ENCODE results near the gene CD8B2.
"Not testable (repeated sequence)": the region's sequence is repeated elsewhere in the genome, so short reads cannot be mapped to it uniquely, and the experiment has no call there.

CD8B2 gene

DNA sequence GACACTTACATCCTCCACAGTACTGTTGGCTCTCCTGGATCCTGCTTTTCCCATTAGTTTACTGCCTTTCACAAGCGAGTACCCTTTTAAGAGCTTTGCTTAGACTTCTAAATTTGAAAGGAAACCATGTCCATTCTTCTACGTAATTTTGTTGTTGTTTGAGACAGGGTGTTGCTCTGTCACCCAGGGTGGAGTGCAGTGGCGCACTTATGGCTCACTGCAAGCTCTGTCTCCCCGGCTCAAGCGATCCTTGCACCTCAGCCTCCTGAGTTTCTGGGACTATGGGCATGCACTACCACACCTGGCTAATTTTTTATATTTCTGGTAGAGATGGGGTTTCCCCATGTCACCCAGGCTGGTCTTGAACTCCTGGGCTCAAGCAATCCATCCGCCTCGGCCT is 24.8 kb downstream of the CD8B2 start:
- DNase-seq (ENCODE audit: low spot score) = not testable (repeated sequence)

DNA sequence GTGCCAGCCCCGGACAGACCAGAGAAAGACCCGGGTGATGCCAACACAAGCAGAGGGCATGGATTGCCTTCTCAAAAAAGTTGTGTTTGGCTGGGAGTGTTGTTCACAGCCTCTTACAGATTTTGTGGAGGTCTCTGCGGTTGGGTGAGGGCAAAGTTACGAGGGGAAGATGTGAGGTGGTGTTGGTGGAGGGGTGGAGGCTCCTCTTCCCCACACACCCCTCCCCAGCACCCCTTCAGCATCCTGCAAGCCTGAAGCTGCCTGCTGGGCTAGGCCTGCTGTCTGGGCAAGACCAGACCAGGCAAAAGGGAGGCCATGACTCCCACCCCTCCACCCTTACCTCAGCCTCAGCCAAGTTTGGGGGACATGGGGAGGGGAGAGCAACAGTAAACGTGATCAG is 26.2 kb downstream of the CD8B2 start:
- DNase-seq (ENCODE audit: low spot score) = not testable (repeated sequence)

DNA sequence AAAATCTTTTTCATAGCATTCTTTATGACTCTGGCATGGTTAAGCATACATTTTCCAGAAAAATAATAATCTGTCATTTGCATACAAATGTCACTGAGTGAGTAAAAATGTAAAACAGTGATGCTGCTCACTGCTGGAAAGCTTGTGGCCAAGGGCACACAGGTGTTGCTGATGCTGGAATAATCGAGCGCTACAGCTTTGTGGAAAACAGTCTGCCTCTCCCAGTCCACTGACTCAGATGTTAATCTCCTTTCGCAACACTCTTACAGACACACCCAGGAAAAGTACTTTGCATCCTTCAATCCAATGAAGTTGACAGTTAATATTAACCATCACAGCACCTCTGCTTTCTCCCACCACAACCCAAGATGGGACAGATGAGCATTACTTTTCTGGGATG is 27.7 kb downstream of the CD8B2 start:
- not testable (repeated sequence) for DNase-seq (ENCODE audit: low spot score)

DNA sequence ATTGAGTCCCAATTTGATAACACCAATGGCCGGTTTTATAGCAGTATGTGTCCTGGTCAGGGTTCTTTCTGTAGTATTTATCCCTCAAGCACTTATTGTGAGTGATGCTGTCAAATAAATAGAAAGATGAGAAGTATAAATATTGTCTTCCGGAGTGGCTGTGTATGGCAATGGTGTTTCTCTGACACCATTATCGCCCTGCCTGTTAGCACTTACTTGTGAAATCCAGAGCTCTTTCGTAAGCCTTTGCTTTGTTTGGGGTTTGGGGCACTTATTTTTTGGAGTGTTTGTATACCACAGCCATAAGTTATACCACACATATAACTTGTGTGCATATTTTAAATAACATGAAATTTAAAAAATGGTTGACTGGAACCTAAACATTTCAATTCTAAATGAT is 29.3 kb downstream of the CD8B2 start:
- no peak for DNase-seq (ENCODE audit: low spot score)

DNA sequence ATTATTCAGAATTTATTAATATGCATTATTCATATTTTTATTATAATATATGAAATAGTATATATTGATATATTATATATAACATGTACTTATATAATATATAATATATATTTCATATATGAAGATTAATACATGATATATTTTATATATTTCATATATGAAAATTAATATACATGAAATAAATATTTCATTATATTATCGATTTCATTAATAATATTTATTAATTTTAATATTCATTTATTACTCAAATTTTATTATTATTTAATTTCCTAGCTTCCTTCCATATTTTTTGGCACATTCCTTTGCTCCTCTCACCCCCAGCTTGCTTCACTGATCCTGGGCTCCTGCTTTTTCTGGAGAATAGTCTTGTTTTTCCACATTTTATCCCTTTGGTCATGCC is 29.7 kb downstream of the CD8B2 start:
- no peak for DNase-seq (ENCODE audit: low spot score)

DNA sequence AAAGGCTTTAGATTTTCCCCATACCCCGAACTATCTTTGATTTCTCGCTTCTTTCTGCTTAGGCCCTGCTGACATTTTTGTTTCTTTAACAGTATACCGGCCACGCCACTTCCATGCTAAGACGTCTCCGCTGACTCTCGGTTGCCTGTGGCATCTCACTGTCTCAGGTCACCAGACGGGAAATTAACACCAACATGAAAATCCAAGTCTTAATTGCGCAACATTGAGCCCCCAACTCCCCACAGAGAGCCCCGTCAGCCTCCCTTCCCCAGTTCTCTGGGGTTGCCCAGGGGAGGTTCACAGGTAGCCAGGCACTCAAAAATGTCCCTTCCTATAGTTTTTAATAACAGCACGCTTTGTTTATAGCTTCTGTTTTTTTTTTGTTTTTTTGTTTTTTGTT is 30.2 kb downstream of the CD8B2 start:
- no peak for DNase-seq (ENCODE audit: low spot score)

DNA sequence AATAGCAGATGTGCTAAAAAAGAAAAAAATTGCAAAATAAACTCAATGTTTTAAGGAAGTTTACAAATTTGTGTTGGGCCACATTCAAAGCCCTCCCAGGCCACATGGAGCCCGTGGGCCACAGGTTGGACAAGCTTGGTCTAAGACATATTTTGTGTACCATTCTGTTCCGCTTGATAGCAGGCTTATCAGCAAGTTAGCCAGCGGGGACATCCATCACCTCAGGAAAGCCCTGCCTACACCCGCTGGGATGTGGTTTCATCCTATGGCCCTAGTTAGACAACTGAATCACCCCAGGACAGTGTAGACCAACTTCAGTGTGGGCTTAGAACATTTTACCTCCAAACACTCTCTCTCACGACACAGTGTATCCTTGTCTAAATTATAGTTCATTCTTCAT is 32.6 kb downstream of the CD8B2 start:
- DNase-seq (ENCODE audit: low spot score) = no peak

DNA sequence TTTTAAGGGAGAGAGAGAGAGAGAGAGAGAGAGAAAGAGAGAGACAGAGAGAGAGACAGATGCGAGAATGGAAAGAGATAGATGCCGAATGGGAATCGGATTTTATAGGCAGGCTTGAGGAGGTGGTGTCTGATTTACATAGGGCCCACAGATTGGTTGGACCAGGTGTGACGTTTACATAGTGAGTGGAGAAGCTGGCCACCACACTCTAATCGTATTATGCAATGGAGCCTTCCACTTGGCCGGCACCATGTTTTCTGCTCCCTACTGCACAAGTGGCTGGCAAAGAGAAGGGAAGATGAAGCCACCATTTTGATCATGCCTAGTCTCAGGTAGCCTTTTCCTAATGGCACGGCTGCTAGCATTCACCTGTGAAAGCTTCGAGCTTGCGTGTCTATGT is 33.9 kb downstream of the CD8B2 start:
- DNase-seq (ENCODE audit: low spot score) = no peak

DNA sequence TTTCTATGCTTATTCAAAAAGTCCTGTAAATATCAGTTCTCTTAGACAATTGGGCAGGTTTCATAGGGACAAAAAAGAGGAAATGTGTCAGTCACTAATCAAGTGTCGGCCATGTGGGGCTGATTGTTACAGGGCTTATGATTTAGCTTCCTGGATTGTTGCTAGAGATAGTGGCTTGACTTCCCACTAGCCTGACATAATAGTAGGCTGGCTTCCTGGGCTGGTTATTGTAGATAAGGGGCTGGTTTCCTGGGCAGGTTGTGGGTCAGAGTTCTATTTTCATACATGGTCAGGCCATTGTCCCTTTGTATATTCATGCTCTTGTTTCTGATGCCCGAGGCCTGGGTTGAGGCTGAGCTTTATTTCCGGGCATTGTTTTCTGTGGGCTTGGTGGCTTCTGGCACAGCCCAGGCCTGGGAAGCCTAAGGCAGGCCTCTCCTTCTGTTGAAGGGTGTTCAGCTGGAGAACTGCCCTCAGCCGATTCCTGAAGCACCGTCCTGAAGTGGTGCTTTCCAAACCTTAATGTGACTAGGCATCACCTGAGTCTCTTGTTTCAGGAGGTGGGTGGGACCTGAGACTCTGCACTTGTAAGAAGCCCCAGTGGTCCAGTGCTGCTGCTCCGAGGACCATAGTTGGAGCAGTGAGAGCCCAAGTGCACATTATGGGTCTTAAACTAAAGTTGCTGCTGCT is 37.0 kb downstream of the CD8B2 start:
- no peak for DNase-seq (ENCODE audit: low spot score)

DNA sequence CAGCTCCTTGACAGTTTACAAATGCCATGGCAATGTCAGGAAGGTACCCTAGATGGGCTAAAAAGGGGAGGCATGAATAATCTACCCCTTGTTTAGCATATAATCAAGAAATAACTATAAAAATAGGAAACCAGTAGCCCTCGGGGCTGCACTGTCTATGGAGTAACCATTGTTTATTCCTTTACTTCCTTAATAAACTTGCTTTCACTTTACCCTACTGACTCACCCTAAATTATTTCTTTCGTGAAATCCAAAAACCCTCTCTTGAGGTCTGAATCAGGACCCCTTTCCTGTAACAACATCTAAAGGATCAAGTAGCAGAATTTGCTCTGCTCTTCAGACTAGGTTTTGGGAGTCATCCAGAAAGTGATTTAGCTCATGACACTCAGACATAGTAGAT is 43.7 kb downstream of the CD8B2 start:
- no peak for DNase-seq (ENCODE audit: low spot score)

DNA sequence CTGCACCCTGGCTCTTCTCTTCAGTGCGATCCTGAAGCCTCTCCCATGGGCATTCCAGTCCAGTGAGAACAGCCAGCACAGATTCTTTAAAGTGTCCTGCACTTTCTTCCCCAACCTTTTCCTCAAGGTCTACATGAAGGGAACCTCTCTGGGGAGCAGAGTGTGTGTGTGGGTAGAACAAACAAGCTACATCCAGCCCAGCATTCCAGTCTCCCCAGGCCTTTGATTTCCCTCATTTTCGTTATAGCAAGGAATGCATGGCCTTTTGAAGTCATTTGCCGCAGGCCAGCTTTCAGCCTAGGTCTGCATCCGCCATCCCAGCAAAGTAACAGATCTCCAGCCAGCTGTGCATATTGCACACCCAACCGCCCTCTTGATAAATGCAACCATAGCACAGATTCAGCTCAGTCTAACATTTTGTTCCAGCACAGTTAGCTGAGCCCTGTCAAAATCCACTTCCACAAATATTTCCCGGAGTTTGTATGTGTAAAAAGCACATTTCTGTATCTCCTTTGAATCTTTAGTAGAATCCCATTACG is 44.6 kb downstream of the CD8B2 start:
- no peak for DNase-seq (ENCODE audit: low spot score)

DNA sequence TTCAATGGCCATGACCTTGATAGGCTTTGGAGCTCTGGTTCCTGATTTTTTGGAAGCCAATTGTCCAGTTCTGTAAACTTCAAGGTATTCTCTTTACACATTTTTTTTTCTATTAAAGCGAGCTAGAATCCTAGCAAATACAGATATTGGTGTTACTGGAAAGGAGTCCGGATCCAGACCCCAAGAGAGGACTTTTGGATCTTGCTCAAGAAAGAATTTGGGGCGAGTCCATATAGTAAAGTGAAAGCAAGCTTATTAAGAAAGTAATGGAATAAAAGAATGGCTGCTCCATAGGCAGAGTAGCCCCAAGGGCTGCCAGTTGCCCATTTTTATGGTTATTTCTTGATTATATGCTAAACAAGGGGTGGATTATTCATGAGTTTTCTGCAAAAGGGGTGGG is 45.1 kb downstream of the CD8B2 start:
- no peak for DNase-seq (ENCODE audit: low spot score)

DNA sequence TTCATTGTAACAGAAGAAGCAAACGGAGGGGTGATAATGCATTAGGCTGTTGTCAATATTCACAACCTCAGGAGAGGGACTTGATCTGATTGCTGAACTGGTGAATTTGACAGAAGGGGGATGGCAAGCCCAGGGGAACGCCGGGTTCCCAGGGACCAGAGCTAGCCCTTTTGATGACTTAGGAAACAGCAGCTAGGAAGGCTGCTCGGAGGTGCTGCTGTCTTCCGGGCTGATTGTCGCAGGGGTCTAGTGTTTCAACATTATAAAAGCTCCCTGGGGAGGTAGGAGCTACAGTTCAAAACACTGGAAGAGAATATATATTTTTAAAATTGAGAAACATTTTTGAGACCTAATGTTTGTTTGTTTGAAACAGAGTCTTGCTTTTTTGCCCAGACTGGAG is 47.3 kb downstream of the CD8B2 start:
- DNase-seq (ENCODE audit: low spot score) = no peak

DNA sequence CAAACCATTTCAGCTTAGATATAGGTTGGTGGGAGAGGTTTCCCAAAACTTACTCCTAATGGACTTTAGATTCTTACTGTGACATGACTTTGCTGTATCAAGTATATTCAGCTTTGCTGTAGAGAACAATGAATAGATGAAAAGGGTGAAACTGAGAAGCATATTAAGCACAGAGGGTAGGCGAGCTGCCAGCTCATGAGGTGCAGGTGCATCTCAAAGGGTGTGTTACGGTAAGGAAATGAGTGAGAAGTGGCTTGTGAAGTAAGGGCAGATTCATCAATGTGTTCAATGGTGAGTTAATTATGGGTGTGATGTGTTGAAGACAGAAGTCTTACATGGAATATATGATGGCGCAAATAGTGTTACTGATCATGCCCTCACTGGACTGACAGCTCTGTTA is 49.3 kb downstream of the CD8B2 start:
- no peak for DNase-seq (ENCODE audit: low spot score)

DNA sequence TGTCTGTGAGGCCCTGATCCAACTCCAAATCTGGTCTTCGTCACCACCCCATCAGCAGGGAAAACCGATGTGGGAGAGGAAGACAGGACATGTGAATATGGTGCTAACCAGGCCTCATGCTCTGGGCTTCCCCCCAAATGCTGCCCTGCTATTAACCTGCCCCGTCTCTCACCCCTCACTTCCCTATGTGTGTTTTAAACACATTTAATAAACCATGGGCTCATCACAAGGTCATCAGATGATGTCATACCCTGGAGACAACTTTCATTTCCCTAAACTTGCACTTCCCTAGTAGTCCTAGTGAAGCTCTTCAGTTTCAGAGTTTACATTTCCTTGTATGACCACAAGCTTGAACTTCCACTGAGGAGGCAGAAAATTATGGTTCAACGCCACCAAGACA is 49.9 kb downstream of the CD8B2 start:
- DNase-seq (ENCODE audit: low spot score) = no peak

DNA sequence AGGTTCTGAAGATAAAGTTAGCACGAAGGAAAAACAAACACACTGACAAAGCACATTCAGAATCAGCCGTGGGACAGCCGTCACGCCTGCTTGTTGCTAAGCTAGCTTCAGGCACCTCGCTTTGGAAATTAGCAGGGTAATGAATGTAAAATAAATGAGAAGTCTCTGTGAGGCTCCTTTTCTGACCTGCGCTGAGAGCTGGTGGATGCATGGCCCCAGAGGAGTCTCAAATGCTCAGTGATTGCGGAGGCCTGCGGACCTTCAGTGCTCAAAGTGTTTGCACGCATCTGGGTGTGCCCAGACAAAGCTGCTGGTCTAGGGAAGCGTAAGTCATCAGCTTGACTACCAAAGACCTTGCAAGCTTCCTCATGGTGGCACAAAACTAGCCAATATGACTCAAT is 50.6 kb downstream of the CD8B2 start:
- DNase-seq (ENCODE audit: low spot score) = no peak

DNA sequence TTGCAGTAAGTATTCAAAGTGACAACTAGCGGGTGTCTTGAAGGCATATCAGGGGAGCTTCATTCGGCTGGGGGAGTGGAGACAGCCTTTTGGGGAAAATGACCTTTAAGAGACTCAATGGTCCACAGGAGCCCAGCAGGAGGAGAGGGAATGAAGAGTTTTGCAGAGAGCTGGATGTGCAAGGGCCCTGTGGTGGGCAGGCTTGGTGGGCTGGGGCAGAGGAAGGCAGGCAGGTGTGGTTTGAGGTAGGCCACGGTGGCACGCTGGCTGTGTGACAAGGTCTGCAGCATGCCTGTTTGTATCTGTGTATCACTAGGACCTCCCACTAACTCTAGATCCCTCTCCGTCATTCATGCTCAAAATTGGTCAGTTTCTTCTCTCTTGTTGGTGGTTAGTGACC is 53.7 kb downstream of the CD8B2 start:
- no peak for DNase-seq (ENCODE audit: low spot score)

DNA sequence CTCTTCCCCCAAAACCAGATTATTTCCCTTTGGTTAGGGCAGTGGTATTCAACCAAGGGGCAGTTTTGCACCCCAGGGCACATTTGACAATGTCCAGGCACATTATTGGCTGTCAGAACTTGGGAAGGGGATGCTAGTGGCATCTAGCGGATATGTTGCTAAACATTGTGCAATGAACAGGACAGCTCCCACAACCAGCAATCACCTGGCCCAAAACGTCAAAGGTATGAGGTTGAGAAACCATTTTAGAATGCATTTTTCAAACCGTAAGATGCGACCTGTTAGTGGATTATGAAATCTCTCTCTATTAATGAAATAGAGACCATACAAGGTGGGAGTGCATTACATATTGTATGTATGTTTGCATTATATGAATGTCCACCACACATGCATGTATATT is 54.2 kb downstream of the CD8B2 start:
- DNase-seq (ENCODE audit: low spot score) = no peak

DNA sequence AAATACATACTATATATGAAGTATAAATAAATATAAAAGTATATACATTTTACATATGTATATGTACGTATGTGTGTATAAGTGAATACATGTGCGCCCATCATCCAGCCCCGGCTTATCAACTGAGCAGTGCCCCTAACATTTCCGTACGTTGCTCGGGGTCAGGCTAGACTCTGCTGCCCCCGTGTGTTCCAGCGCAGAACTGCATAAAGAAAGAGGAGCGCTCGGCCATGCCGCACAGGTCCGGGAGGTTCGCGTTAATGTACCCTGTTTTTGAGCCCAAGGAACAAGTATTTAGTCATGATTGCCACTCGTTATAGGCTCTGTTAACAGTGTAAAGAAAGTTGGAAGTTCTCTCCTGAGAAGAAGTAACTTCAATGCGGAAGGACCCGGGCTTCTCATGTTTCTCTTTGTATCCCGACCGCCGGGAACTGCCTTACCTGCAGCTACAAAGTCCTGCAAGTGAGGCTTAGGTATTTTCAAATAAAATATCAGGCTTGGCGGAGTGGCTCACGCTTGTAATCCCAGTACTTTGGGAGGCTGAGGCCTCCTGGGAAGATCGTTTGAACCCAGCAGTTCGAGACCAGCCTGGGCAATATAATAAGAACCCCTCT is 55.7 kb downstream of the CD8B2 start:
- peak; percentile 84 for DNase-seq (ENCODE audit: low spot score)

DNA sequence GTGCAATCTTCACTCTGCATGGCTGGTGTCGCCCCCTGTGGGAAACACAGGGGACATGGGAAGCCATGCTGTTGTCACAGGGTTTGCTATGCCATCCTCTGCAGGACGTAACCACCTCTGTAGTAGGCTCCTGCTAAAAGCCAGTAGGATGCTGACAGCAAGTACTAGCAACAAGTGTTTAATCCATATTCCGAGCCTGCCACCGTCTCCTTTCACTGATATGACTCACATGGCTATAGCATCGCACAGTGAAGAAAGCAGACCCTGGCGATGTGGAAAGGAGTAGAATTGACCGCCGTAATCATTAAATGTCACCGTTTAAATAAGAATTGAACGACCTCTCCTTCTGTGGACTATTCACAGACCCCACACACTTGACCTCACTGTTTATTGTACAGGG is 57.8 kb downstream of the CD8B2 start:
- DNase-seq (ENCODE audit: low spot score) = no peak

DNA sequence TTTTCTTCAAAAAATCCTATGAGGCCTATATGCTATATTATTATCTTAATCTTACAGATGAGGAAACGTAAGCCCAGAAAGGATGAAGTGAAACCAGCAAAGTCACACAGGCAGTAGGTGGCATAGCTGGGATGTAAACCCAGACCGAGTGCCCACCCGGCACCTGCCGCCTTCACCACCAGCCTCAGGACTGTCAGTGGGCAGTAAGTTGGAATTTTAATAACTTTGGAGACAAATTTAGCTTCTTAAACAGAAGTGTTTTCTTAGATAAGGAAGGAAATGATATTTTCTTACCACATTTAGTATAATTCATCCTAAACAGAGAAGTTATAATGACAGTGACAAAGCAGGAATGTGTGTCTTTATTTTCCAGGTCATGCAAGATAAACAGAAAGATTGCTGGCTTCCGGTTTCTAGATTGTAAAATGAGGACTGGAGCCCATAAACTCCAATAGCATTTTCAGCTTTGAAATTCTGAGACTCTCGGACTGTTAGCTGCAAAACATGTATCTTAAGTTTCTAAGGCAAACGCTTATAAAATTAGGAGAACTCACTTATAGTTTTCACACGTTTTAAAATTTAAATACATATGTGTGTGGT is 59.3 kb downstream of the CD8B2 start:
- no peak for DNase-seq (ENCODE audit: low spot score)

DNA sequence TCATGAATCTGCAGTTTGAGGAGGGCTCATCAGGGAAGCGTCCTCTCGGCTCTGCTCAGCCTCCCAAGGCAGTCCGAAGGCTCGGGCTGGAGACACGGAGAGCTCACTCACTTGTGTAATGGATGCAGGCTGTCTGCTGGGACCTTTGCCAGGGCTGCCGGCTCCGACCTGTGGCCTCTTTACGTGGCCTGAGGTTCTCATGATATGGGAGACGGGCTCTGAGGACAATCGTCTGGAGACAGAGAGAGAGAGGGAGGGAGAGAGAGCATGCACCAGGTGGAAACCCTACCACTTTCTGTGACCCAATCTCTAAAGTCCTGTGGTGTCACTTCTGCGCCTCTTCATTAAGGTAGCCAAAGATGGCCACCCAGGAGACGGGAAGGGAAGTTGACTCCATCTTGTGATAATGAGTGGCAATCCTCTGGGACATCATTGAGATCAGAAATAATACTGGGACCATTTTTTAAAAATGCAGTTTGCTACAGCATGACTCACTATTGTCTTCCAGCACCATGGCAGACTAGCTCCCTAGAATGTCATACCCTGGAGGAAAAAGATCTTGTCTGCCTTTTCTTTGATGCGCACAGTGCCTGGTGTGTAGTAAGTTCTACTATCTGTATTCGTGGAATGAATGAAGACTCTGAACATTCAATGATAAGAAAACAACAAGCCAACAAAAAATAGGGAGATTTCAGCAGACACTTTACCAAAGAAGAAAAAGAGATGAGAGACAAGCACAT is 60.2 kb downstream of the CD8B2 start:
- no peak for DNase-seq (ENCODE audit: low spot score)

All from GM03348 (cell line).